Small intestine (tissue), 7 donors: ENCODE measurements around the gene SKAP1. TPM values are rescaled to one million over a fixed set of nuclear protein-coding genes. Genes with fewer than 3 reads are reported as not detected.

Source experiments
- DNase-seq, 2 donors: peaks; one replicate each; pipeline versions ENCODE4 v3.0.0 to v3.0.0-alpha.2; 2013
- FAIRE-seq: peaks from 2 replicates; lab custom pipeline; 2012; peaks lifted over from hg19 to GRCh38; lab: Jason Lieb, UNC
- H3K27ac ChIP-seq, 3 donors: one replicate each; pipeline ENCODE4 v1.5.1; 2013; ENCODE audit warnings: low read length in 2 of 3, mild to moderate bottlenecking in 2 of 3, control low read depth in 1 of 3, inconsistent platforms in 1 of 3, low read depth in 1 of 3, moderate library complexity in 1 of 3
- H3K27me3 ChIP-seq, 3 donors: one replicate each; pipeline ENCODE4 v1.6.1; 2013; ENCODE audit warnings: low read length in 3 of 3, inconsistent platforms in 1 of 3; ENCODE audit not compliant: control insufficient read depth in 3 of 3, insufficient read depth in 3 of 3
- H3K36me3 ChIP-seq, 3 donors: one replicate each; pipeline ENCODE4 v1.6.1; 2013; ENCODE audit warnings: low read length in 3 of 3, inconsistent platforms in 1 of 3, low read depth in 1 of 3, mild to moderate bottlenecking in 1 of 3, moderate library complexity in 1 of 3; ENCODE audit not compliant: control insufficient read depth in 3 of 3, insufficient read depth in 2 of 3
- H3K4me1 ChIP-seq, 3 donors: one replicate each; pipeline ENCODE4 v1.6.1; 2013; ENCODE audit warnings: low read length in 2 of 3, inconsistent platforms in 1 of 3, low read depth in 1 of 3, mild to moderate bottlenecking in 1 of 3, moderate library complexity in 1 of 3; ENCODE audit not compliant: control insufficient read depth in 3 of 3, insufficient read depth in 2 of 3
- H3K4me3 ChIP-seq, 3 donors: one replicate each; pipeline ENCODE4 v1.5.1; 2013; ENCODE audit warnings: low read length in 3 of 3, control low read depth in 1 of 3, inconsistent platforms in 1 of 3, low read depth in 1 of 3, mild to moderate bottlenecking in 1 of 3, moderate library complexity in 1 of 3
- H3K9me3 ChIP-seq, 2 donors: one replicate each; pipeline ENCODE4 v1.6.1; 2013; ENCODE audit warnings: low read depth in 1 of 2, low read length in 1 of 2; ENCODE audit not compliant: control insufficient read depth in 2 of 2, insufficient read depth in 1 of 2
- WGBS, 3 donors: extraction: QIAGEN DNeasy Blood & Tissue Kit; methylation state at CpG; one replicate each; pipeline ENCODE4 v1.1.7; 2013; 5-methylcytosine and 5-hydroxymethylcytosine counted together
- polyA plus RNA-seq, 4 donors: library from polyadenylated mRNA; stranded (reverse) in 3 of 4; unstranded in 1 of 4; fragments of 200-250 nt in 3 of 4; fragments of 120-200 nt in 1 of 4; gene quantifications; one replicate each; pipeline versions ENCODE4 v1.2.1 to v1.2.3, GENCODE V29; 2013
- donor health status: healthy with polysubstance abuse.
- donor health status: control.
- donor health status: control.
- donor health status: Bipolar disorder and iron deficiency.
- donor health status: healthy.

The SKAP1 gene
- polyA plus RNA-seq, 4 donors: 1.8 to 8.1 (median 2.1) TPM

- Histone ChIP-seq H3K9me3 (no peaks in the 10 kb centered on the region), H3K27me3 (no peaks in the 10 kb centered on the region), H3K4me1 (peaks cover 0 to 24% (median 1%) of the 10 kb centered on the region in 3 donors), H3K36me3 (no peaks in the 10 kb centered on the region), H3K27ac (no peak overlapping the region), H3K4me3 (no peak overlapping the region)
- DNase-seq: no peak
- FAIRE-seq: peak; percentile 86
- 45 to 78% (median 64%) methylated on average over 2 of the region's 2 CpGs for WGBS, 3 donors
These were observed 166.9 kb downstream of the SKAP1 start for GRCh38 chr17:48262982-48263730.

GRCh38 chr17:48261297-48261880 lies 168.6 kb downstream of the SKAP1 start:
- H3K27me3 ChIP-seq: no peaks in the 10 kb centered on the region
- WGBS, 3 donors: 53 to 62% (median 55%) methylated on average over 5 of the region's 5 CpGs
- DNase-seq: peak; percentile 49 to 52
- FAIRE-seq: no peak
- H3K36me3 ChIP-seq: no peaks in the 10 kb centered on the region
- no peak overlapping the region for H3K4me3 ChIP-seq
- H3K4me1 ChIP-seq: peaks cover 0 to 20% (median 1%) of the 10 kb centered on the region in 3 donors
- H3K9me3 ChIP-seq: no peaks in the 10 kb centered on the region
- H3K27ac ChIP-seq: no peak overlapping the region

DNA sequence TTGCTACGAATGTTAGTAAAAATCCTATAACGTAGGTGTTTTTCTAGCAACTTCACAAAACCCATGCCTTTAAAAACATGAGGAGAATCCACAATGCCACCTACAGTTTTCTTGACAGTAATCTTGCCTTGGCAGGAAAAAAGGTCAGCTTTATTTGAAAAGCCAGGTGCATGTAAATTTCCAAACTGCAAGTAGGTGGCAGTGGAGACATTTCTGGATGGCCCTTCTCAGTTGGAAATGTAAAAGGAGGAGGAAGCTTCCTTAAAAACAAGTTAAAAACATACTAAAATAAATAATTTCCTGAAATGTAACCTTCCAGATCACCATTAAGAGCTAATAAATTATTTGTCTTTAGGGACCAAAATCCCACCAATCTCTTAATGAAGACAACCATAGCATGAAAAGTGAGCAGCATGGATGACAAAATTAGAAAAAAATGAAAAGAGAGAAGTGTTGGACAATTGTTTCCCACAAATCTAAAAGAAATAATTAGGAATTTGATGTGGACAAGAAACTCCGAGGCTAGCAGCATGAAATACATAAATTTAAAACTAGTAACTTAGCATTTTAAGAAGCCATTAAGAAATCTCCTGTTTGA lies 170.2 kb downstream of the SKAP1 start:
- Histone ChIP-seq H3K9me3 (no peaks in the 10 kb centered on the region), H3K4me3 (no peak overlapping the region), H3K4me1 (peaks cover 0 to 6% (median 1%) of the 10 kb centered on the region in 3 donors), H3K27me3 (no peaks in the 10 kb centered on the region), H3K27ac (no peak overlapping the region), H3K36me3 (no peaks in the 10 kb centered on the region)
- FAIRE-seq (no peak), DNase-seq (peak; percentile 58 to 59)
- 16 to 42% (median 41%) methylated on average over 3 of the region's 3 CpGs for WGBS, 3 donors

DNA sequence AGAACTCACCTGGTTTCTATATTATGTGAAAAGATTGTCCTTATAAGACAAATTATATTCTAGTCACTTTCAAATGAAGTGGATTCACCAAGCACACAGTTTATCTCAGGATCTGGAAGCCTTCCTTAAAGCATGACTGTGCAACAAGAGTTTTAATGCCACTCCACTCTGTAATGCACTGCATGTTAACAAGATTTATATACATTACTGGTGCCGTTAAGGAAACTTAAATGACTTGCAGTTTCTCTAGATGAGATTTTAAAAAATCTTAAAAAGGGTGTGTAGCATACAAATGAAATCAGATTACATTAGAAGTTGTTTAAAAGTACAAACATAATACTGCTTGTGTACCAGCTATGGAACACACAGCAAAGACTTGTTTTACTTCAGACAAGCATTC lies 171.7 kb downstream of the SKAP1 start:
- H3K9me3 ChIP-seq: no peaks in the 10 kb centered on the region
- H3K36me3 ChIP-seq: no peaks in the 10 kb centered on the region
- no peaks in the 10 kb centered on the region for H3K27me3 ChIP-seq
- H3K4me3 ChIP-seq: no peak overlapping the region
- 67 to 88% (median 71%) methylated on average over 1 of the region's 1 CpG for WGBS, 3 donors
- no peak for FAIRE-seq
- no peak for DNase-seq
- no peak overlapping the region for H3K27ac ChIP-seq
- peaks cover 0 to 1% (median 0%) of the 10 kb centered on the region in 3 donors for H3K4me1 ChIP-seq

GRCh38 chr17:48255759-48256158 lies 174.3 kb downstream of the SKAP1 start:
- H3K4me3 ChIP-seq: no peak overlapping the region
- no peaks in the 10 kb centered on the region for H3K27me3 ChIP-seq
- FAIRE-seq (no peak), DNase-seq (no peak)
- peaks cover 0 to 4% (median 0%) of the 10 kb centered on the region in 3 donors for H3K4me1 ChIP-seq
- no peaks in the 10 kb centered on the region for H3K36me3 ChIP-seq
- H3K27ac ChIP-seq: no peak overlapping the region
- H3K9me3 ChIP-seq: no peaks in the 10 kb centered on the region
- 73 to 77% (median 75%) methylated on average over 4 of the region's 4 CpGs for WGBS, 3 donors

GRCh38 chr17:48254896-48255295 lies 175.1 kb downstream of the SKAP1 start:
- Histone ChIP-seq H3K4me1 (peaks cover 0 to 4% (median 0%) of the 10 kb centered on the region in 3 donors), H3K27me3 (no peaks in the 10 kb centered on the region), H3K36me3 (no peaks in the 10 kb centered on the region), H3K9me3 (no peaks in the 10 kb centered on the region), H3K27ac (no peak overlapping the region), H3K4me3 (no peak overlapping the region)
- WGBS, 3 donors: 11 to 48% (median 17%) methylated on average over 1 of the region's 1 CpG
- DNase-seq (no peak), FAIRE-seq (no peak)

GRCh38 chr17:48253975-48254374 lies 176.0 kb downstream of the SKAP1 start:
- H3K27ac ChIP-seq: no peak overlapping the region
- no peaks in the 10 kb centered on the region for H3K36me3 ChIP-seq
- DNase-seq (no peak), FAIRE-seq (no peak)
- H3K4me3 ChIP-seq: no peak overlapping the region
- WGBS, 3 donors: 23 to 63% (median 33%) methylated on average over 2 of the region's 2 CpGs
- no peaks in the 10 kb centered on the region for H3K27me3 ChIP-seq
- peaks cover 0 to 4% (median 0%) of the 10 kb centered on the region in 3 donors for H3K4me1 ChIP-seq
- no peaks in the 10 kb centered on the region for H3K9me3 ChIP-seq

DNA sequence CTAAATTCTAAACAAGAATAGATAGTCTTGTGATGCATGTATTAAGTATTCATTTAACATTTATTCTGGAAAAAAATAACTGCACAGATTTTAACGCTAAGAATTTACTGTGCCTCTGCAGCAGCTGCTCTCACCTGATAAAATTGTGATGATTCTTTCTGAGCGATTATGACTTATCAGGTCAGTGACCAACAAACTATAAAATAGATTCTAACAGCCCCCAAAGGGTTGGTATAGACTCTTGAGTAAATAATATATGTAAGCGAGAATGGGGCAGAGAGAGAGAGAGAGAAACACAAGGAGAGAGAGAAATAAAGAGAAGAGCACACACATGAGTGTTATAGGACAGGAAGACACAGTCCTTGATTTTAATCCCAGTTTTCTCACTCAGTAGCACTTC lies 178.1 kb downstream of the SKAP1 start:
- DNase-seq (no peak), FAIRE-seq (no peak)
- H3K4me3 ChIP-seq: no peak overlapping the region
- no peaks in the 10 kb centered on the region for H3K27me3 ChIP-seq
- WGBS, 3 donors: 59 to 81% (median 72%) methylated on average over 3 of the region's 3 CpGs
- no peak overlapping the region for H3K27ac ChIP-seq
- no peaks in the 10 kb centered on the region for H3K36me3 ChIP-seq
- no peaks in the 10 kb centered on the region for H3K9me3 ChIP-seq
- peaks cover 0 to 4% (median 0%) of the 10 kb centered on the region in 3 donors for H3K4me1 ChIP-seq
